HCT116 (cell line): ENCODE measurements around the gene PCSK6.

Experiments
- CTCF ChIP-seq, 3 experiments: fragments of 200-600 bp in 1 of 3; sonication (generic) in 1 of 3; IDR thresholded peaks in 2 of 3; conservative IDR thresholded peaks in 1 of 3; 2 replicates each; pipeline ENCODE4 v1.5.1; 2012 to 2017; ENCODE audit warnings: low read depth in 2 of 3, low read length in 2 of 3, antibody characterized with exemption in 1 of 3, borderline replicate concordance in 1 of 3, control low read depth in 1 of 3, mild to moderate bottlenecking in 1 of 3, mixed read lengths in 1 of 3, mixed run types in 1 of 3, moderate library complexity in 1 of 3; ENCODE audit not compliant: insufficient read depth in 1 of 3
- EZH2 ChIP-seq: fragments of 200-600 bp; sonication (generic); IDR thresholded peaks from 2 replicates; pipeline ENCODE4 v1.6.1; 2017; ENCODE audit warnings: antibody characterized with exemption, mixed run types
- EZH2phosphoT487 ChIP-seq: fragments of 200-600 bp; IDR thresholded peaks from 2 replicates; pipeline ENCODE4 v1.6.1; 2018; ENCODE audit warnings: antibody characterized with exemption, borderline replicate concordance
- JUND ChIP-seq: IDR thresholded peaks from 2 replicates; pipeline ENCODE4 v1.6.1; 2012
- MAX ChIP-seq: IDR thresholded peaks from 2 replicates; pipeline ENCODE4 v1.6.1; 2012
- POLR2A ChIP-seq: IDR thresholded peaks from 2 replicates; pipeline ENCODE4 v1.7.0; 2011; ENCODE audit warnings: borderline replicate concordance; ENCODE audit not compliant: insufficient read depth, insufficient read length; ENCODE audit errors: extremely low read depth
- POLR2AphosphoS5 ChIP-seq: IDR thresholded peaks from 2 replicates; pipeline ENCODE4 v1.6.1; 2011; ENCODE audit warnings: mild to moderate bottlenecking, low read depth, low read length, moderate library complexity
- RAD21 ChIP-seq: IDR thresholded peaks from 2 replicates; pipeline ENCODE4 v1.6.1; 2012; ENCODE audit warnings: low read depth, mild to moderate bottlenecking
- REST ChIP-seq: IDR thresholded peaks from 2 replicates; pipeline ENCODE4 v1.6.1; 2012; ENCODE audit warnings: low read depth
- SP1 ChIP-seq: IDR thresholded peaks from 2 replicates; pipeline ENCODE4 v1.6.1; 2012; ENCODE audit warnings: low read depth
- YY1 ChIP-seq: IDR thresholded peaks from 2 replicates; pipeline ENCODE4 v1.6.1; 2011; ENCODE audit warnings: low read length, low read depth, moderate library complexity, mild to moderate bottlenecking; ENCODE audit not compliant: insufficient replicate concordance; ENCODE audit errors: extremely low read depth

- no peak for TF ChIP-seq MAX
- no peak for TF ChIP-seq EZH2
- no peak for TF ChIP-seq CTCF (IDR thresholded peaks at IDR 0.05 in 2 of 3, conservative IDR thresholded peaks at IDR 0.05 in 1 of 3; ENCODE audit: borderline replicate concordance in 1 of 3, insufficient read depth in 1 of 3, low read depth in 2 of 3, low read length in 2 of 3)
- TF ChIP-seq POLR2AphosphoS5 = no peak
- TF ChIP-seq EZH2phosphoT487 = no peak
- TF ChIP-seq JUND = no peak
- no peak for TF ChIP-seq POLR2A
- TF ChIP-seq YY1 = no peak
- TF ChIP-seq RAD21 = no peak
- TF ChIP-seq REST = no peak
- no peak for TF ChIP-seq SP1
Measured at GRCh38 chr15:101389362-101389761, 100.1 kb downstream of the PCSK6 start.
